Cardiac muscle cell (in vitro differentiated cells and primary cell): ENCODE data around the gene TRPT1. TPM values are rescaled to one million over a fixed set of nuclear protein-coding genes. Genes with fewer than 3 reads are reported as not detected.

Experiments used
- DNase-seq, 2 donors: peaks; one replicate each; pipeline versions ENCODE4 v3.0.0 to v3.0.0-alpha.2; 2010 to 2017; ENCODE audit warnings: low read depth in 1 of 2, low spot score in 1 of 2
- H3K27ac ChIP-seq: fragments of 200-600 bp; sonication (generic); 2 replicates; pipeline ENCODE4 v1.5.1; 2016
- H3K27me3 ChIP-seq: fragments of 200-600 bp; sonication (generic); 2 replicates; pipeline ENCODE4 v1.6.0; 2016; ENCODE audit warnings: control low read depth
- H3K36me3 ChIP-seq: fragments of 200-600 bp; sonication (generic); 2 replicates; pipeline ENCODE4 v1.5.1; 2016; ENCODE audit warnings: control low read depth
- H3K4me1 ChIP-seq: fragments of 200-600 bp; sonication (generic); 2 replicates; pipeline ENCODE4 v1.8.1; 2017; ENCODE audit warnings: low read depth, mild to moderate bottlenecking, mixed run types
- H3K4me3 ChIP-seq: fragments of 200-600 bp; sonication (generic); 2 replicates; pipeline ENCODE4 v1.5.1; 2016; ENCODE audit warnings: mild to moderate bottlenecking
- H3K9me3 ChIP-seq: fragments of 200-600 bp; sonication (generic); 2 replicates; pipeline ENCODE4 v1.5.1; 2017; ENCODE audit warnings: low read depth, mild to moderate bottlenecking, control low read depth
- CTCF ChIP-seq: IDR thresholded peaks from 2 replicates; pipeline ENCODE4 v1.5.1; 2012; ENCODE audit warnings: low read depth, mild to moderate bottlenecking, low read length
- polyA plus RNA-seq: library from polyadenylated mRNA; unstranded; fragments of >200 nt; fragmentation: Nextera tagmentation; extraction: Ambion mirVana; gene quantifications from 2 replicates; pipeline ENCODE4 v1.2.1, GENCODE V29; 2016
- total RNA-seq: library from RNA; depleted of rRNA; stranded (reverse); fragments of >200 nt; gene quantifications from 2 replicates; pipeline ENCODE4 v1.2.3, GENCODE V29; 2016

The TRPT1 gene
- total and polyA plus RNA-seq, 2 experiments from 2014 or later, result 117 to 161 TPM

DNA sequence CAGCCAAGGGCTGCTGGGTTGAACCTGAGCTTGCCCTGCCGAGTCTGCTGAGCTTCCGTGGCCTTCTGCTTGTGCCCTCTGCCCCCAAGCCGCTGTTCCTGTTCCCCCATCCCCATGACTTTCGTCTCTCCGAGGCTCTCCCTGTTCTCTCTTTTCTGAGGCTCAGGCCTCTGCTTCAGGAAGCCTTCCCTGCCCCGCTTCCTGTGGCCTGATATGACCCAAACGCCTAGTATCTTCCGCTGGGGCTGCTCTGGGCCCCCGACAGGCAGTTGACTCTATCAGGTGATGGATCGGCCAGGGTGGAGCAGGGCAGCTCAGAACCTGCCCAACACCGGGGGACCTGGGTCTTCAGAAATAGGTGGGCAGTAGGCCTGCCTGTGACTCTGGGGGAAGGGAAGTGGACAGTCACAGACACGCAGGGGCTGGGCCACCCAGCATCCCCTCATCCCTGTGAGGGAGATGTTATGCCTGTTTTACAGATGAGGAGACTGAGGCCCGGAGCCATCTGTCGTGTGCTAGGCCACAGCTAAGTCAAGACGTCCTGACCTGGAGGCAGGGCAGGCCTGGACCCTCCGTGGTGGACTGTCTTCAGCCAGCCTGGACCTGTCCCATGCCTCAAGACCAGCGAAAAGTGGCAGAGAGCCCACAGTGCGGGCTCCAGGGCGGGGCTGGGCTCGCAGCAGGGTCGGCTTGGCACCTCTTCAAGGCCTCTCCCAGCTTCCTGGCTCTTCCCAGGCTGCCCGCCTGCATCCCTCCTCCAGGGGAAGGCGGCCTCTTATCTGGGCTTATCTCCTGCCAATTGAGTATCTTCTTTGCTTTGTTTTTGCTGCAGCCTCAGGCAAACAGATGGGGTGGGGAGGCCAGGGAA lies 42.3 kb upstream of the TRPT1 start:
- Histone ChIP-seq H3K27ac (peak overlapping the region; percentile 89), H3K4me3 (peak overlapping the region; percentile 54), H3K27me3 (no peaks in the 10 kb centered on the region), H3K36me3 (no peaks in the 10 kb centered on the region), H3K9me3 (no peaks in the 10 kb centered on the region), H3K4me1 (peaks cover 8% of the 10 kb centered on the region)
- TF ChIP-seq CTCF, result no peak
- DNase-seq, result peak in 1 of 2 donors; percentile 92

DNA sequence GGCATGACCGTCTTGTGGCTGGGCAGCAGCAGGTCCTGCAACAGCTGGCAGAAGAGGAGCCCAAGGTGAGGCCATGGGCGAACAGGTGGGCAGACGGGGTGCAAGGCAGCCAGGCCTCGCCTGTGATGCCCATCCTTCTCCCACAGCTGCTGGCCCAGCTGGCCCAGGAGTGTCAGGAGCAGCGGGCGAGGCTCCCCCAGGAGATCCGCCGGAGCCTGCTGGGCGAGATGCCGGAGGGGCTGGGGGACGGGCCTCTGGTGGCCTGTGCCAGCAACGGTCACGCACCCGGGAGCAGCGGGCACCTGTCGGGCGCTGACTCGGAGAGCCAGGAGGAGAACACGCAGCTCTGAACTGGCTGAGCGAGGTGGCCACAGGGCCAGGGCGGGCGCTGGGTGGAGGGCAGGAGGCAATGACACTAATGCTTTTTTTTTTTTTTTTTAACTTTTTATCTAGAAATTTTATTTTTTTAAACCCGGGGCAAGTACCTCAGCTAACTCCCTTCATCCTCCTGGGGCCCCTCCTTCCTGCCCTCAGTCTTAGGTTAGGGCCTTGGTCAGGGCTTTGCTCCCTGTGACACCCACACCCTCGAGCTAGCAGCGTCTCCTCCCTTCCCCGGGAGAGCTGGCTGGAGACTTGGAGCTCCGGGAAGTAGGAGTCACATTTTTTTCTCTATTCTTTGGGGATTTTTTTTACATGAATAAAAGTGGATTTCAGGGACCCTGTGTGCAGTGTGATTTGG lies 41.4 kb upstream of the TRPT1 start:
- no peaks in the 10 kb centered on the region for H3K9me3 ChIP-seq
- H3K27ac ChIP-seq, result no peak overlapping the region
- peaks cover 8% of the 10 kb centered on the region for H3K4me1 ChIP-seq
- no peaks in the 10 kb centered on the region for H3K36me3 ChIP-seq
- DNase-seq, result peak in 1 of 2 donors; percentile 35
- TF ChIP-seq CTCF, result no peak
- H3K4me3 ChIP-seq, result no peak overlapping the region
- H3K27me3 ChIP-seq, result no peaks in the 10 kb centered on the region

- Histone ChIP-seq H3K4me1 (peaks cover 8% of the 10 kb centered on the region), H3K9me3 (no peaks in the 10 kb centered on the region), H3K36me3 (no peaks in the 10 kb centered on the region), H3K27ac (no peak overlapping the region), H3K4me3 (no peak overlapping the region), H3K27me3 (no peaks in the 10 kb centered on the region)
- no peak for TF ChIP-seq CTCF
- no peak for DNase-seq
Measured at GRCh38 chr11:64266339-64266738, 40.4 kb upstream of the TRPT1 start.

DNA sequence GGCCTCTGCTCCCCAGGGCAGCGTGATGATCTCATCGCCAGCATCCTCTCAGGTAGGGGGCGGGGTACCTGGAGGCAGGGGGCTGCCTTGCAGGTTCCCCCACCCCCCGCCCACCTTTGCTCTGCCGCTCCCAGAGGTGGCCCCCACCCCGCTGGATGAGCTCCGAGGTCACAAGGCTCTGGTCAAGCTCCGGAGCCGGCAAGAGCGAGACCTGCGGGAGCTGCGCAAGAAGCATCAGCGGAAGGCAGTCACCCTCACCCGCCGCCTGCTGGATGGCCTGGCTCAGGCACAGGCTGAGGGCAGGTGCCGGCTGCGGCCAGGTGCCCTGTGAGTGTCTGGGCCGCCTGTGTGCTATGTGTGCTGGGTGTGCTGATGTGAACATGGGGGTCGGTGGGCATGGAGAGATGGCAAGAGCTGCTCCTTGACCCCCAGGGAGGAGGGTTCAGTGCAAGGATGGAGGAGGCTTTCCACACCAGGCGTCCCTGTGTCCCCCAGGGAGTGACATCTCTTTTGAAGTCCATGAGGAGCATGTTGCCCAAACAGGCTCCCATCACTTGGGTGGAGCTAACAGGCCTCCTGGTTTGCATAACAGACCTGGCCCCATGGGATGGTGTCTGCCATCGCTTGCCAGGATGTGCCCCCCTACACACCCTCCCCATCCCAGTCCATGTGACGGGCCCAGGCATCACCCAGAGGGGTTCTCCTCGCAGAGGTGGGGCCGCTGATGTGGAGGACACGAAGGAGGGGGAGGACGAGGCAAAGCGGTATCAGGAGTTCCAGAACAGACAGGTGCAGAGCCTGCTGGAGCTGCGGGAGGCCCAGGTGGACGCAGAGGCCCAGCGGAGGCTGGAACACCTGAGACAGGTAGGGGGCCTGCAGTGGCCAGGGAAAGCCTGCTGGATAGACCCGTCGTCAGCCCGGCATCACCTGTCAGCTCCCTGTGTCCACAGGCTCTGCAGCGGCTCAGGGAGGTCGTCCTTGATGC lies 39.5 kb upstream of the TRPT1 start:
- no peaks in the 10 kb centered on the region for H3K9me3 ChIP-seq
- H3K27me3 ChIP-seq, result no peaks in the 10 kb centered on the region
- H3K4me1 ChIP-seq, result peaks cover 8% of the 10 kb centered on the region
- H3K4me3 ChIP-seq, result no peak overlapping the region
- DNase-seq, result no peak
- H3K27ac ChIP-seq, result no peak overlapping the region
- TF ChIP-seq CTCF, result no peak
- H3K36me3 ChIP-seq, result no peaks in the 10 kb centered on the region

- no peak overlapping the region for H3K27ac ChIP-seq
- H3K9me3 ChIP-seq, result no peaks in the 10 kb centered on the region
- TF ChIP-seq CTCF, result no peak
- H3K36me3 ChIP-seq, result no peaks in the 10 kb centered on the region
- peaks cover 8% of the 10 kb centered on the region for H3K4me1 ChIP-seq
- no peak for DNase-seq
- H3K4me3 ChIP-seq, result no peak overlapping the region
- H3K27me3 ChIP-seq, result no peaks in the 10 kb centered on the region
Measured at GRCh38 chr11:64264371-64264852, 38.4 kb upstream of the TRPT1 start.
